M059J (cell line): ENCODE data around the gene ARHGAP32. TPM values are rescaled to one million over a fixed set of nuclear protein-coding genes. Genes with fewer than 3 reads are reported as not detected.
A peak's percentile ranks its signal among the peaks of the same experiment; 100 is the strongest.

Experiments used
- DNase-seq: peaks from one replicate; pipeline ENCODE4 v3.0.0-alpha.2; 2012; ENCODE audit warnings: low read depth
- total RNA-seq: library from RNA; depleted of rRNA; stranded (reverse); fragments of >200 nt; shearing (Covaris generic); gene quantifications from 2 replicates; pipeline ENCODE4 v1.2.3, GENCODE V29; 2014; rRNA removed

Gene ARHGAP32
- 4.4 and 8.5 TPM in 2 replicates for total RNA-seq

- DNase-seq: peak; percentile 70
Measured at GRCh38 chr11:129192150-129192549, at the start of gene ARHGAP32. TSS of gene ARHGAP32 (minus strand) at chr11:129192325. CDS start at chr11:129192198, 127 bp downstream.

- no peak for DNase-seq
Measured at GRCh38 chr11:129239207-129239606, 47.1 kb upstream of the ARHGAP32 start.

- no peak for DNase-seq
Measured at GRCh38 chr11:129237880-129238638, 45.9 kb upstream of the ARHGAP32 start.

- no peak for DNase-seq
Measured at GRCh38 chr11:129237456-129237855, 45.3 kb upstream of the ARHGAP32 start.

GRCh38 chr11:129236850-129237249 lies 44.7 kb upstream of the ARHGAP32 start:
- DNase-seq: no peak

GRCh38 chr11:129234978-129235377 lies 42.9 kb upstream of the ARHGAP32 start:
- no peak for DNase-seq

- no peak for DNase-seq
Measured at GRCh38 chr11:129230006-129230405, 37.9 kb upstream of the ARHGAP32 start.

GRCh38 chr11:129226207-129226798 lies 34.2 kb upstream of the ARHGAP32 start:
- no peak for DNase-seq

- DNase-seq: peak; percentile 72
Measured at GRCh38 chr11:129225190-129225589, 33.1 kb upstream of the ARHGAP32 start.

GRCh38 chr11:129224538-129224937 lies 32.4 kb upstream of the ARHGAP32 start:
- no peak for DNase-seq

GRCh38 chr11:129223701-129224149 lies 31.6 kb upstream of the ARHGAP32 start:
- no peak for DNase-seq

- no peak for DNase-seq
Measured at GRCh38 chr11:129223260-129223659, 31.1 kb upstream of the ARHGAP32 start.

- DNase-seq: no peak
Measured at GRCh38 chr11:129222158-129222557, 30.0 kb upstream of the ARHGAP32 start.

- DNase-seq: no peak
Measured at GRCh38 chr11:129215506-129216245, 23.6 kb upstream of the ARHGAP32 start.

- DNase-seq: no peak
Measured at GRCh38 chr11:129214710-129215295, 22.7 kb upstream of the ARHGAP32 start.

- DNase-seq: no peak
Measured at GRCh38 chr11:129213261-129213660, 21.1 kb upstream of the ARHGAP32 start.

GRCh38 chr11:129211397-129211796 lies 19.3 kb upstream of the ARHGAP32 start:
- no peak for DNase-seq

GRCh38 chr11:129210831-129211181 lies 18.7 kb upstream of the ARHGAP32 start:
- DNase-seq: no peak

- no peak for DNase-seq
Measured at GRCh38 chr11:129209891-129210830, 18.0 kb upstream of the ARHGAP32 start.

- DNase-seq: peak; percentile 12
Measured at GRCh38 chr11:129208863-129209262, 16.7 kb upstream of the ARHGAP32 start.
